ENCODE results near the gene FGF18.

Gene FGF18

DNA sequence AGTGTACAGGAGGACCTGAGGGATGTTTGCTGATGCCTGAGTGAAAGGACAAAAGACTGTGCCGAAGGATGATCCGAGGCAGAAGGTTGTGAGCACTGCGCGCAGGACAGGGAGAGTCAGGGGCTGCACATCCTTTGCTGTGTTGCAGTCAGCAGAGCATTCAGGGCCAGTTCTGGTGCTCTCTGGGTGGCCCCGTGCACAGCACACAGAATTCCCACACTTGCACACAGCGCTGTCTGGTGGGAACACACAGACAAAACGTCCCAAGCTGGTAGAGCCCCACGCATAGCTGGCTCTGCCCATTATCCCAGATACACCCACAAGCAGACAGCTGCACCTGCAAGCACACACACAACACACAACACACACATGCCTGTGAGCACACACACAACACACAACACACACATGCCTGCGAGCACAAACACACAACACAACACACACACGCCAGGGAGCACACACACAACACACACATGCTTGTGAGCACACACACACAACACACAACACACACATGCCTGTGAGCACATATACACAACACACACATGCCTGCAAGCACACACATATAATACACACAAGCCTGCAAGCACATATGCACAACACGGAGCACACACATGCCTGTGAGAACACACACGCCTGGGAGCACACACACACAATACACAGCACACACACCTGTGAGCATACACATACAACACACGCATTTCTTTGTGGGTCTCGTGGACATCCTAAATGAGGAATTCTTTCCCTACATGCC is 74.4 kb downstream of the FGF18 start (continued):
- TF ChIP-seq, protein P1, sequence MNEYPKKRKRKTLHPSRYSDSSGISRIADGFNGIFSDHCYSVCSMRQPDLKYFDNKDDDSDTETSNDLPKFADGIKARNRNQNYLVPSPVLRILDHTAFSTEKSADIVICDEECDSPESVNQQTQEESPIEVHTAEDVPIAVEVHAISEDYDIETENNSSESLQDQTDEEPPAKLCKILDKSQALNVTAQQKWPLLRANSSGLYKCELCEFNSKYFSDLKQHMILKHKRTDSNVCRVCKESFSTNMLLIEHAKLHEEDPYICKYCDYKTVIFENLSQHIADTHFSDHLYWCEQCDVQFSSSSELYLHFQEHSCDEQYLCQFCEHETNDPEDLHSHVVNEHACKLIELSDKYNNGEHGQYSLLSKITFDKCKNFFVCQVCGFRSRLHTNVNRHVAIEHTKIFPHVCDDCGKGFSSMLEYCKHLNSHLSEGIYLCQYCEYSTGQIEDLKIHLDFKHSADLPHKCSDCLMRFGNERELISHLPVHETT (tag by site-specific recombination; IDR thresholded peaks at IDR 0.05), result no peak
- TF ChIP-seq, protein P2, sequence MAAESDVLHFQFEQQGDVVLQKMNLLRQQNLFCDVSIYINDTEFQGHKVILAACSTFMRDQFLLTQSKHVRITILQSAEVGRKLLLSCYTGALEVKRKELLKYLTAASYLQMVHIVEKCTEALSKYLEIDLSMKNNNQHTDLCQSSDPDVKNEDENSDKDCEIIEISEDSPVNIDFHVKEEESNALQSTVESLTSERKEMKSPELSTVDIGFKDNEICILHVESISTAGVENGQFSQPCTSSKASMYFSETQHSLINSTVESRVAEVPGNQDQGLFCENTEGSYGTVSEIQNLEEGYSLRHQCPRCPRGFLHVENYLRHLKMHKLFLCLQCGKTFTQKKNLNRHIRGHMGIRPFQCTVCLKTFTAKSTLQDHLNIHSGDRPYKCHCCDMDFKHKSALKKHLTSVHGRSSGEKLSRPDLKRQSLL (tag by site-specific recombination; IDR thresholded peaks at IDR 0.05), result no peak
- TF ChIP-seq ZNF701 (tag by site-specific recombination; IDR thresholded peaks at IDR 0.05) (no peak), ZFHX2 (tag by site-specific recombination; conservative IDR thresholded peaks at IDR 0.05) (peak; percentile 29; the same call in 1 of the 2 replicates), ZNF670 (tag by site-specific recombination; IDR thresholded peaks at IDR 0.05; ENCODE audit: low read depth) (peak; percentile 90; the same call in 1 of the 2 replicates), ZNF785 (tag by site-specific recombination; IDR thresholded peaks at IDR 0.05) (no peak), SCRT1 (tag by site-specific recombination; IDR thresholded peaks at IDR 0.05; ENCODE audit: borderline replicate concordance) (peak; percentile 70; the same call in 1 of the 2 replicates), KLF10 (tag by site-specific recombination; IDR thresholded peaks at IDR 0.05) (no peak), ZNF169 (tag by site-specific recombination; IDR thresholded peaks at IDR 0.05) (no peak), ZNF843 (tag by site-specific recombination; IDR thresholded peaks at IDR 0.05) (no peak), ZBTB1 (tag by site-specific recombination; IDR thresholded peaks at IDR 0.05) (no peak), ZNF473 (tag by site-specific recombination; IDR thresholded peaks at IDR 0.05) (no peak), ZNF555 (tag by site-specific recombination; conservative IDR thresholded peaks at IDR 0.05) (no peak)
- TF ChIP-seq, protein P3, sequence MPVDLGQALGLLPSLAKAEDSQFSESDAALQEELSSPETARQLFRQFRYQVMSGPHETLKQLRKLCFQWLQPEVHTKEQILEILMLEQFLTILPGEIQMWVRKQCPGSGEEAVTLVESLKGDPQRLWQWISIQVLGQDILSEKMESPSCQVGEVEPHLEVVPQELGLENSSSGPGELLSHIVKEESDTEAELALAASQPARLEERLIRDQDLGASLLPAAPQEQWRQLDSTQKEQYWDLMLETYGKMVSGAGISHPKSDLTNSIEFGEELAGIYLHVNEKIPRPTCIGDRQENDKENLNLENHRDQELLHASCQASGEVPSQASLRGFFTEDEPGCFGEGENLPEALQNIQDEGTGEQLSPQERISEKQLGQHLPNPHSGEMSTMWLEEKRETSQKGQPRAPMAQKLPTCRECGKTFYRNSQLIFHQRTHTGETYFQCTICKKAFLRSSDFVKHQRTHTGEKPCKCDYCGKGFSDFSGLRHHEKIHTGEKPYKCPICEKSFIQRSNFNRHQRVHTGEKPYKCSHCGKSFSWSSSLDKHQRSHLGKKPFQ (tag by site-specific recombination; IDR thresholded peaks at IDR 0.05), result peak; percentile 60
- TF ChIP-seq, protein P4, sequence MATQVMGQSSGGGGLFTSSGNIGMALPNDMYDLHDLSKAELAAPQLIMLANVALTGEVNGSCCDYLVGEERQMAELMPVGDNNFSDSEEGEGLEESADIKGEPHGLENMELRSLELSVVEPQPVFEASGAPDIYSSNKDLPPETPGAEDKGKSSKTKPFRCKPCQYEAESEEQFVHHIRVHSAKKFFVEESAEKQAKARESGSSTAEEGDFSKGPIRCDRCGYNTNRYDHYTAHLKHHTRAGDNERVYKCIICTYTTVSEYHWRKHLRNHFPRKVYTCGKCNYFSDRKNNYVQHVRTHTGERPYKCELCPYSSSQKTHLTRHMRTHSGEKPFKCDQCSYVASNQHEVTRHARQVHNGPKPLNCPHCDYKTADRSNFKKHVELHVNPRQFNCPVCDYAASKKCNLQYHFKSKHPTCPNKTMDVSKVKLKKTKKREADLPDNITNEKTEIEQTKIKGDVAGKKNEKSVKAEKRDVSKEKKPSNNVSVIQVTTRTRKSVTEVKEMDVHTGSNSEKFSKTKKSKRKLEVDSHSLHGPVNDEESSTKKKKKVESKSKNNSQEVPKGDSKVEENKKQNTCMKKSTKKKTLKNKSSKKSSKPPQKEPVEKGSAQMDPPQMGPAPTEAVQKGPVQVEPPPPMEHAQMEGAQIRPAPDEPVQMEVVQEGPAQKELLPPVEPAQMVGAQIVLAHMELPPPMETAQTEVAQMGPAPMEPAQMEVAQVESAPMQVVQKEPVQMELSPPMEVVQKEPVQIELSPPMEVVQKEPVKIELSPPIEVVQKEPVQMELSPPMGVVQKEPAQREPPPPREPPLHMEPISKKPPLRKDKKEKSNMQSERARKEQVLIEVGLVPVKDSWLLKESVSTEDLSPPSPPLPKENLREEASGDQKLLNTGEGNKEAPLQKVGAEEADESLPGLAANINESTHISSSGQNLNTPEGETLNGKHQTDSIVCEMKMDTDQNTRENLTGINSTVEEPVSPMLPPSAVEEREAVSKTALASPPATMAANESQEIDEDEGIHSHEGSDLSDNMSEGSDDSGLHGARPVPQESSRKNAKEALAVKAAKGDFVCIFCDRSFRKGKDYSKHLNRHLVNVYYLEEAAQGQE (tag by site-specific recombination; IDR thresholded peaks at IDR 0.05), result no peak
- TF ChIP-seq, protein P5, sequence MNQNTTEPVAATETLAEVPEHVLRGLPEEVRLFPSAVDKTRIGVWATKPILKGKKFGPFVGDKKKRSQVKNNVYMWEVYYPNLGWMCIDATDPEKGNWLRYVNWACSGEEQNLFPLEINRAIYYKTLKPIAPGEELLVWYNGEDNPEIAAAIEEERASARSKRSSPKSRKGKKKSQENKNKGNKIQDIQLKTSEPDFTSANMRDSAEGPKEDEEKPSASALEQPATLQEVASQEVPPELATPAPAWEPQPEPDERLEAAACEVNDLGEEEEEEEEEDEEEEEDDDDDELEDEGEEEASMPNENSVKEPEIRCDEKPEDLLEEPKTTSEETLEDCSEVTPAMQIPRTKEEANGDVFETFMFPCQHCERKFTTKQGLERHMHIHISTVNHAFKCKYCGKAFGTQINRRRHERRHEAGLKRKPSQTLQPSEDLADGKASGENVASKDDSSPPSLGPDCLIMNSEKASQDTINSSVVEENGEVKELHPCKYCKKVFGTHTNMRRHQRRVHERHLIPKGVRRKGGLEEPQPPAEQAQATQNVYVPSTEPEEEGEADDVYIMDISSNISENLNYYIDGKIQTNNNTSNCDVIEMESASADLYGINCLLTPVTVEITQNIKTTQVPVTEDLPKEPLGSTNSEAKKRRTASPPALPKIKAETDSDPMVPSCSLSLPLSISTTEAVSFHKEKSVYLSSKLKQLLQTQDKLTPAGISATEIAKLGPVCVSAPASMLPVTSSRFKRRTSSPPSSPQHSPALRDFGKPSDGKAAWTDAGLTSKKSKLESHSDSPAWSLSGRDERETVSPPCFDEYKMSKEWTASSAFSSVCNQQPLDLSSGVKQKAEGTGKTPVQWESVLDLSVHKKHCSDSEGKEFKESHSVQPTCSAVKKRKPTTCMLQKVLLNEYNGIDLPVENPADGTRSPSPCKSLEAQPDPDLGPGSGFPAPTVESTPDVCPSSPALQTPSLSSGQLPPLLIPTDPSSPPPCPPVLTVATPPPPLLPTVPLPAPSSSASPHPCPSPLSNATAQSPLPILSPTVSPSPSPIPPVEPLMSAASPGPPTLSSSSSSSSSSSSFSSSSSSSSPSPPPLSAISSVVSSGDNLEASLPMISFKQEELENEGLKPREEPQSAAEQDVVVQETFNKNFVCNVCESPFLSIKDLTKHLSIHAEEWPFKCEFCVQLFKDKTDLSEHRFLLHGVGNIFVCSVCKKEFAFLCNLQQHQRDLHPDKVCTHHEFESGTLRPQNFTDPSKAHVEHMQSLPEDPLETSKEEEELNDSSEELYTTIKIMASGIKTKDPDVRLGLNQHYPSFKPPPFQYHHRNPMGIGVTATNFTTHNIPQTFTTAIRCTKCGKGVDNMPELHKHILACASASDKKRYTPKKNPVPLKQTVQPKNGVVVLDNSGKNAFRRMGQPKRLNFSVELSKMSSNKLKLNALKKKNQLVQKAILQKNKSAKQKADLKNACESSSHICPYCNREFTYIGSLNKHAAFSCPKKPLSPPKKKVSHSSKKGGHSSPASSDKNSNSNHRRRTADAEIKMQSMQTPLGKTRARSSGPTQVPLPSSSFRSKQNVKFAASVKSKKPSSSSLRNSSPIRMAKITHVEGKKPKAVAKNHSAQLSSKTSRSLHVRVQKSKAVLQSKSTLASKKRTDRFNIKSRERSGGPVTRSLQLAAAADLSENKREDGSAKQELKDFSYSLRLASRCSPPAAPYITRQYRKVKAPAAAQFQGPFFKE (tag by site-specific recombination; IDR thresholded peaks at IDR 0.05; ENCODE audit: borderline replicate concordance), result 0 out of 2 replicates have a peak, but pooled peaks have one; percentile 49
- TF ChIP-seq, protein P6, sequence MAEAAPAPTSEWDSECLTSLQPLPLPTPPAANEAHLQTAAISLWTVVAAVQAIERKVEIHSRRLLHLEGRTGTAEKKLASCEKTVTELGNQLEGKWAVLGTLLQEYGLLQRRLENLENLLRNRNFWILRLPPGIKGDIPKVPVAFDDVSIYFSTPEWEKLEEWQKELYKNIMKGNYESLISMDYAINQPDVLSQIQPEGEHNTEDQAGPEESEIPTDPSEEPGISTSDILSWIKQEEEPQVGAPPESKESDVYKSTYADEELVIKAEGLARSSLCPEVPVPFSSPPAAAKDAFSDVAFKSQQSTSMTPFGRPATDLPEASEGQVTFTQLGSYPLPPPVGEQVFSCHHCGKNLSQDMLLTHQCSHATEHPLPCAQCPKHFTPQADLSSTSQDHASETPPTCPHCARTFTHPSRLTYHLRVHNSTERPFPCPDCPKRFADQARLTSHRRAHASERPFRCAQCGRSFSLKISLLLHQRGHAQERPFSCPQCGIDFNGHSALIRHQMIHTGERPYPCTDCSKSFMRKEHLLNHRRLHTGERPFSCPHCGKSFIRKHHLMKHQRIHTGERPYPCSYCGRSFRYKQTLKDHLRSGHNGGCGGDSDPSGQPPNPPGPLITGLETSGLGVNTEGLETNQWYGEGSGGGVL (tag by site-specific recombination; IDR thresholded peaks at IDR 0.05), result no peak
- TF ChIP-seq, protein P7, sequence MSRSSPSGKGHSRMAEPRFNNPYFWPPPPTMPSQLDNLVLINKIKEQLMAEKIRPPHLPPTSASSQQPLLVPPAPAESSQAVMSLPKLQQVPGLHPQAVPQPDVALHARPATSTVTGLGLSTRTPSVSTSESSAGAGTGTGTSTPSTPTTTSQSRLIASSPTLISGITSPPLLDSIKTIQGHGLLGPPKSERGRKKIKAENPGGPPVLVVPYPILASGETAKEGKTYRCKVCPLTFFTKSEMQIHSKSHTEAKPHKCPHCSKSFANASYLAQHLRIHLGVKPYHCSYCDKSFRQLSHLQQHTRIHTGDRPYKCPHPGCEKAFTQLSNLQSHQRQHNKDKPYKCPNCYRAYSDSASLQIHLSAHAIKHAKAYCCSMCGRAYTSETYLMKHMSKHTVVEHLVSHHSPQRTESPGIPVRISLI (tag by site-specific recombination; IDR thresholded peaks at IDR 0.05), result no peak
